HG03565 (cell line): Measurements from ENCODE around the gene PTDSS2.

Source experiments
- ATAC-seq: cut with Tn5 transposase; IDR thresholded peaks from one replicate; pipeline ENCODE4 v1.9.1; 2021; ENCODE audit warnings: mild to moderate bottlenecking, moderate library complexity; ENCODE audit not compliant: unreplicated experiment

The PTDSS2 gene

DNA sequence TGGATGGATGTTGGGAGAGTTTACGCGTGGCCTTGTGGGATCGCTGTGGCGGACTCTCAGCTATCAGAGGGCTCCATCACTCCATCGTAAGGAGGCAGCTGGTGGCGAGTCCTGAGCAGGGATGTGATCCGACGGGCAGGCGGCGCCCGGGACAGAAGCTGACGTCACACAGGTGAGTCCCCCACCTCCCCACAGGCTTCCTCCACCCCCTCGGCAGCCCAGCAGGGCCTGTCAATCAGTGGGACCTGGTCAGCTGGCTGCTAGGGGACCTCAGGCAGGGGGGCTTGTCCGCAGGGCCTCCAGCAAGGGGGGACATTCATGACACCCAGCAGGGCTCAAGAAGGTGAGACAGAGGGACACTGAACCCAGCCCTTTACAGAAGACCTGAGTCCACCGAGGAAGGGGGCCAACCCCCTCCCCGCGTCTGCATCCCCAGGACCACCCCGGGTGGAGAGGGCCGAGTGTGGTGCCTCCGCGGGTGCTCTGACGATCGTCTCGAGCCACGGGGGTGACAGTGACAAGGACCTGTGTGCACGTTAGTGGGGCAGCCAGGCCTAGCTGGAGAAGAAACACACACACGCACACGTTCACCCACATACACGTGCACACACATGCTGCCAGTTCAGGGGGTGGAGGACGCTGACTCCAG is 78.2 kb downstream of the PTDSS2 start:
- no peak for ATAC-seq

GRCh38 chr11:528815-529727 is 79.0 kb downstream of the PTDSS2 start:
- ATAC-seq, result no peak

- no peak for ATAC-seq
These were observed 79.8 kb downstream of the PTDSS2 start for GRCh38 chr11:529728-530411.

GRCh38 chr11:530960-531831 is 81.1 kb downstream of the PTDSS2 start:
- ATAC-seq, result no peak

GRCh38 chr11:531919-532526 is 81.9 kb downstream of the PTDSS2 start:
- ATAC-seq, result no peak

- no peak for ATAC-seq
These were observed 82.5 kb downstream of the PTDSS2 start for GRCh38 chr11:532527-532985.

DNA sequence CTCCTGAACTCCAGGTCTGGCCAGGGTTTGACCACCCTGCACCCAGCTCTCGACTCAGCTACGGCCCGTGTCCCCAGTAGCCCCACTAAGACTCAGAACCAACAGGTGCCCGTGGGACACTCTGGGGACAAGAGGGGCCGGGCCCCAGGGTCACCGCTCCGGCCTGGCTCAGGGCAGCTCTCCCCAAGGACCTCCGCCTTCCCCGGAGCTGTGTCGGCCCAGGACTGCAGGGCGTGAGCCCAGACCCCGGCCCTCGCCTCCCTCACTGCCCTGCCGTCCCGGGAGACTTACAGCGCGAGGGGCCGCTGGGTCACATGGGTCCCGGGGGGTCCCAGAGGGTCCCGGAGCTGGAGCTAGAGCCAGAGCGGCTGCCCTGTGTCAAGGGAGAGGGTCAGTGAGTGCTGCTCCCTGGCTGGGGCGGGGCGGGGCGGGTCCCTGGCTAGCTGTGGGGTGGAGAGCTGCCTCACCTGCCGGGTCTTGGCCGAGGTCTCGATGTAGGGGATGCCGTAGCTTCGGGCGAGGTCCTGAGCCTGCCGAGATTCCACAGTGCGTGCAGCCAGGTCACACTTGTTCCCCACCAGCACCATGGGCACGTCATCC is 83.0 kb downstream of the PTDSS2 start:
- no peak for ATAC-seq

DNA sequence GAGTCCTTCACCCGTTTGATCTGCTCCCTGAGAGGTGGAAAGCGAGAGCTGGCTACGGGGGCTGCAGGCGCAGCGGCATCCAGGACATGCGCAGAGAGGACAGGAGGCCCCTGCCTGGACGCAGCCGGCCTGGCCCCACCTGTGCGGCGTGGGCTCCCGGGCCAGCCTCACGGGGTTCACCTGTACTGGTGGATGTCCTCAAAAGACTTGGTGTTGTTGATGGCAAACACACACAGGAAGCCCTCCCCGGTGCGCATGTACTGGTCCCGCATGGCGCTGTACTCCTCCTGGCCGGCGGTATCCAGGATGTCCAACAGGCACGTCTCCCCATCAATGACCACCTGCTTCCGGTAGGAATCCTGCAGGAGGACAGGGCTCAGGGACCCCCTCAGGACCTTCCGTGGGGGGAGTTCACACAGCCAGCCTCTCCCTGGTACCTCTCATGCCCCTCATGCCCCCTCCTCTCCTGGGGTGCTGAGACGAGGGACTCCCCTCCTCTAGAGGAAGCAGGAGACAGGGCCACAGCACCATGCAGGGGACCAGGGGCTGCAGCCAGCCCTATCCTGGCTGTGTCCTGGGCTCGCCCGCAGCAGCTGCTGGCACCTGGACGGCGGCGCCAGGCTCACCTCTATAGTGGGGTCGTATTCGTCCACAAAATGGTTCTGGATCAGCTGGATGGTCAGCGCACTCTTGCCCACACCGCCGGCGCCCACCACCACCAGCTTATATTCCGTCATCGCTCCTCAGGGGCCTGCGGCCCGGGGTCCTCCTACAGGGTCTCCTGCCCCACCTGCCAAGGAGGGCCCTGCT is 83.7 kb downstream of the PTDSS2 start:
- no peak for ATAC-seq

- no peak for ATAC-seq
These were observed 84.5 kb downstream of the PTDSS2 start for GRCh38 chr11:534396-535209.

DNA sequence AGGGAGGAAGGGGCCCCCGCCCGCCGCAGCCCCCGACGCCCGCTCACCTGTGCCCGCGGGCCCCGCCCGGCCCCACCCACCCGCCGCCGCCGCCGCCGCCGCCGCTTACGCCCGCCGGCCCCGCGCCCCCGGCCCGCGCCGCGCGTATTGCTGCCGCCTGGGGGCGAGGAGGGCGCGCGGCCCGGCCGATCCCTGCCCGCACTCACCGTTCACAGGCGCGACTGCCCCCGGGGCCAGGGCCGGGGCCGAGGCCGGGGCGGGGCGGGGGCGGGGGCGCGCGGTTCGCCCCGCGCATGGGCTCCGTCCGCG is 85.1 kb downstream of the PTDSS2 start:
- no peak for ATAC-seq

DNA sequence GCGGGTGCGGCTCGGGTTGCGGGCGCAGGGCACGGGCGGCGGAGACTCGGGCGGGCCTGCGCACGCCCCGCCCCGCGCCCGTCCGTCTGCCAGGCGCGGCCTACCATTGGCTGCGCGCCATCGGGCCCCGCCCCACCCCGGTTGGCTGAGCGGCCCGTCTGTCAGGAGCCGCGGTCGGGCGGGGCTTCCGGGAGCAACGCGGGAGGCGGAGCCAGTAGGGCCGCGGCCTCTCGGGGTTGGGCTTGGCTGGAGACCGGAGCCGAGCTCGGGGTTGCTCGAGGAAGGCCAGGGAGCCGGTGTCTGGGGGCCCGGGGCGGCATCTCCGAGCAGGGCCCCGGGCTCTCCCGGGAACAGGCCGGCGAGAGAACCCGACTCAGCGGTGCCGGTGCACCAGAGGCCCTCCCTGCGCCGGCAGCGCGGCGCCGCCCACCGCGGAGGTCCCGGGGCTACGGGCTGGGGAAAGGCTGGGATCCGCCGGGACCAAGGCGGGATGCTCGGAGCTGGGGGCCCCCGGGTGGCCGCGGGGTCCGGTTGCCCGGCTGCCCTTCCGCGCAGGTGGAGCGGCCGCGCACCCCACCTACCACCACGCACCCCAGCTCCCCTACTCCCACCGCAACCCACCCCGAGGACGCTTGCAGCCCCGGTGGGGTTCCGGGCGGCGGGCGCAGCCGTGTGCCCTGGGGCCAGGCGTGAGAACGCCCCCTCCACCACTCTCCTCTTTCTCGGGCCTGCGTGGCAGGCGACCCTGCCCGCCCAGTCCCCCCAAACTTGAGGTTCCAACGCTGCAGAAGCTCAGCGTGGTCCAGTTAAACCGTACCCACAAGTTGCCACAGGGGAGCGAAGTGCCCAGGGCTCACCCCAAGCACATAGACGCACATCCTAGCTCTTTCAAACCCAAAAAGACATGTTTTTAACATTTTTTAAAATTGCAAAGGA is 85.7 kb downstream of the PTDSS2 start, which contains the start of gene HRAS:
TSS of gene HRAS (minus strand) at position 58 of the 936 bp plus-strand sequence.
- peak; percentile 61 for ATAC-seq

- ATAC-seq, result peak; percentile 47
These were observed 87.0 kb downstream of the PTDSS2 start, which contains the start of gene LRRC56 for GRCh38 chr11:536841-537621. Gene LRRC56 (plus strand): TSS chr11:537527. CDS start chr11:540685, 3,158 bp downstream.

- no peak for ATAC-seq
These were observed 87.7 kb downstream of the PTDSS2 start for GRCh38 chr11:537622-538430.

DNA sequence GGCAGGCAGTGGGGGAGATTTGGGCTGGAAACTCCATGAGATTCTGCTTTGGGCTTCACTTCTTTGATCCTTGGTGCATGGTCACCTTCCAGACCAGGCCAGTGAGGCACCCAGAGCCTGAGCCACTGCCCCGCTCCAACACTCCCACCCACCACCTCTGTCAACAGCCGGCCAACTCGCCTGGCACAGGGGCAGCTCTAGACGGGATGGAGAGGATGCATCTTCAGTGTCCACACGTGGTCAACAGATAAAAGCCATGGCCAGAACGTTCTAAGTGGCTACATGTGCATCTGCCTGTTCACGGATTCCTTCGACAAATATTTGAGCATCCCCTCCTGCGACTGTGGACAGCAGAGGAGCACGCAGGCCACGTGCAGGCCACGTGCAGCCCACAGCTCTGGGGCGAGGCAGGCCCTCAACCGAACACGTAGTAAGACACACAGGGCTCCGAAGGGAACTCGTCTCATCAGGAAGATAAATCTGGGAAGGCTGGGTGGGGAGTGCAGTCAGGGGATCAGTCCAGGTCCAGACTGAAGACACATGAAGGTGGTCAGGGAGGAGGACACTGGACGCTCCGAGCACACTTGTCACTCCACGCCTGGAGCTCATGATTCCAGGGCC is 88.5 kb downstream of the PTDSS2 start:
- no peak for ATAC-seq

GRCh38 chr11:539971-540481 is 89.9 kb downstream of the PTDSS2 start:
- no peak for ATAC-seq
